Gastroesophageal sphincter (tissue), 4 donors: ENCODE measurements around the gene PARD3. TPM values are rescaled to one million over a fixed set of nuclear protein-coding genes. Genes with fewer than 3 reads are reported as not detected.

Source experiments
- ATAC-seq: fragments of 150-250 bp; one replicate; pipeline ENCODE4 v1.9.1; 2016; ENCODE audit warnings: mild to moderate bottlenecking, moderate library complexity
- H3K27ac ChIP-seq, 4 donors: fragments of 200-600 bp; sonication (generic) in 3 of 4; 1 replicate in 3 of 4; 2 replicates in 1 of 4; pipeline ENCODE4 v1.5.1; 2016 to 2019
- H3K27me3 ChIP-seq: fragments of 200-600 bp; sonication (generic); one replicate; pipeline ENCODE4 v1.5.1; 2019
- H3K36me3 ChIP-seq, 2 donors: fragments of 200-600 bp; sonication (generic); one replicate each; pipeline ENCODE4 v1.5.1; 2019; ENCODE audit warnings: control low read depth in 1 of 2
- H3K4me1 ChIP-seq, 3 donors: fragments of 200-600 bp; sonication (generic); 1 replicate in 2 of 3; 2 replicates in 1 of 3; pipeline ENCODE4 v1.5.1; 2016 to 2019; ENCODE audit warnings: control low read depth in 2 of 3
- H3K4me3 ChIP-seq, 2 donors: fragments of 200-600 bp; sonication (generic); one replicate each; pipeline ENCODE4 v1.5.1; 2019; ENCODE audit warnings: mild to moderate bottlenecking in 1 of 2, moderate library complexity in 1 of 2
- H3K9me3 ChIP-seq, 3 donors: fragments of 200-600 bp; sonication (generic); one replicate each; pipeline ENCODE4 v1.5.1; 2017 to 2019; ENCODE audit warnings: control low read depth in 2 of 3
- EP300 ChIP-seq: sonication (generic); formaldehyde crosslinking; IDR thresholded peaks from one replicate; pipeline ENCODE4 v1.6.1; 2017; ENCODE audit warnings: antibody characterized with exemption, mild to moderate bottlenecking
- POLR2A ChIP-seq, 2 donors: fragments of 450-650 bp; IDR thresholded peaks; one replicate each; pipeline ENCODE4 v1.6.1; 2017; ENCODE audit warnings: antibody characterized with exemption in 2 of 2, mild to moderate bottlenecking in 2 of 2, moderate library complexity in 1 of 2
- POLR2AphosphoS5 ChIP-seq: sonication (generic); formaldehyde crosslinking; IDR thresholded peaks from one replicate; pipeline ENCODE4 v1.6.1; 2017; ENCODE audit warnings: antibody characterized with exemption
- WGBS, 2 donors: methylation state at CpG; one replicate each; pipeline ENCODE4 v1.1.5; 2018; ENCODE audit warnings: low coverage in 1 of 2; 5-methylcytosine and 5-hydroxymethylcytosine counted together
- total RNA-seq, 4 donors: library from RNA; depleted of rRNA; stranded (reverse); fragments of >200 nt; gene quantifications; one replicate each; pipeline ENCODE4 v1.1.0, GENCODE V29; 2016
- TF ChIP-seq, protein P1 (sequence below), 4 experiments: fragments of 200-600 bp in 2 of 4; fragments of 450-650 bp in 2 of 4; sonication (generic) in 1 of 4; IDR thresholded peaks; one replicate each; pipeline ENCODE4 v1.5.1; 2017 to 2019; ENCODE audit warnings: antibody characterized with exemption in 4 of 4, mild to moderate bottlenecking in 2 of 4, moderate library complexity in 2 of 4

The PARD3 gene
- total RNA-seq, 4 donors from 2014 or later = 101 to 127 (median 115) TPM

DNA sequence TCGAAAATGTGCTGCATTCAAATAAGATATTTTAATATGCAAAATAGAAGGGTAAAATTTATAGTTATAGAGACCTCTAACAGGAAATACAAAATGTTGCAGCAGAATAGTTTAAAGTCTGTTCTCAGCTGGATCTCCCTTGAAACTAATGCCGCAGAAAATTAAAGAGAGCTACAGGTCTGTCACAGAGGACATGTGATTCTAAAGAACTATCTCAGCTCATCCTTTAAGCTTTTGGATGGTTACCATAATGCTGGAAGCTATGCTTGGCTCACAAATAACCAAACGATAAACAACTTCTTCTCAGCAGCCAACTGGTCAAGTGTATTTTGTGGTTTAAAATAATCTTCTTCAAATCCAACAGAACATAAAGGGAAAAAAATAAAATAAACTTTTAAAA, 353.0 kb downstream of the PARD3 start:
- Histone ChIP-seq H3K36me3 (no peaks in the 10 kb centered on the region), H3K27ac (no peak overlapping the region), H3K4me3 (no peak overlapping the region), H3K9me3 (no peaks in the 10 kb centered on the region), H3K4me1 (no peaks in the 10 kb centered on the region), H3K27me3 (no peaks in the 10 kb centered on the region)
- WGBS, 2 donors = 69 to 79% methylated on average over 3 of the region's 3 CpGs
- no peak for ATAC-seq
- TF ChIP-seq POLR2A (IDR thresholded peaks at IDR 0.05) (no peak), EP300 (no peak), POLR2AphosphoS5 (no peak)
- TF ChIP-seq, protein P1, sequence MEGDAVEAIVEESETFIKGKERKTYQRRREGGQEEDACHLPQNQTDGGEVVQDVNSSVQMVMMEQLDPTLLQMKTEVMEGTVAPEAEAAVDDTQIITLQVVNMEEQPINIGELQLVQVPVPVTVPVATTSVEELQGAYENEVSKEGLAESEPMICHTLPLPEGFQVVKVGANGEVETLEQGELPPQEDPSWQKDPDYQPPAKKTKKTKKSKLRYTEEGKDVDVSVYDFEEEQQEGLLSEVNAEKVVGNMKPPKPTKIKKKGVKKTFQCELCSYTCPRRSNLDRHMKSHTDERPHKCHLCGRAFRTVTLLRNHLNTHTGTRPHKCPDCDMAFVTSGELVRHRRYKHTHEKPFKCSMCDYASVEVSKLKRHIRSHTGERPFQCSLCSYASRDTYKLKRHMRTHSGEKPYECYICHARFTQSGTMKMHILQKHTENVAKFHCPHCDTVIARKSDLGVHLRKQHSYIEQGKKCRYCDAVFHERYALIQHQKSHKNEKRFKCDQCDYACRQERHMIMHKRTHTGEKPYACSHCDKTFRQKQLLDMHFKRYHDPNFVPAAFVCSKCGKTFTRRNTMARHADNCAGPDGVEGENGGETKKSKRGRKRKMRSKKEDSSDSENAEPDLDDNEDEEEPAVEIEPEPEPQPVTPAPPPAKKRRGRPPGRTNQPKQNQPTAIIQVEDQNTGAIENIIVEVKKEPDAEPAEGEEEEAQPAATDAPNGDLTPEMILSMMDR (IDR thresholded peaks at IDR 0.05) = no peak

DNA sequence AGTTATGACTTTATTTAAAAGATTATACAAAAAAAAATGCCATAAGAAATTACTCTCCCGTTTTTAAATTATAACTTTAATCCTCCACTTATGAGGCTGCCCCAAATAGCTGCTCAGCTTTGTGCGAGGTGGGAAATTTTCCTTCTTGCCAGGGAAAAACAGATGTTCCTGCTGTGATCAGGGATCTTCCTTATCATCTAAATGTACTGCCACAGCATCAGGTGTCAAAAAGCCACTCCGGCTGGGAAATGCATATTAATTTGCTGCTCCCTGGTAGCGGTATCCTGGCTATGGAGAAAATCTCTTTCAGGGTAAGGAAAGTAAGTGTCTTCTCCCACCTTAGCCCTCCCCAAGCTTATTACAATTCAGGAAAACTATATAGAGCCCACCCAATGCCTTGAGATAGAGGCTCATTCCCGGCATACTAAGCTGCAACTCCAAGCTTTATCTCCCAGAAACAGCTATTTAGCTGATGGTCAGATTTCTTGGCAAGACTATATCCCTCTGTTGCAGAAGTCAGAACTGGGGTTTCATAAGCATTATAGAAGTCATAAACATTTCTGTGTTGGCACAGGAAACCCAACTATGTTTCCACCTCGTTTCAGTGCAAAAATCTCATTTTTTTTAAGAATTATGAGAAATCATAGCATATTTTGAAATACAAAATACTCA, 360.4 kb downstream of the PARD3 start:
- TF ChIP-seq EP300 (no peak), POLR2AphosphoS5 (no peak), POLR2A (IDR thresholded peaks at IDR 0.05) (no peak)
- TF ChIP-seq, protein P1 (IDR thresholded peaks at IDR 0.05) = no peak
- WGBS, 2 donors = 82 to 85% methylated on average over 2 to 6 of the region's 6 CpGs
- no peak for ATAC-seq
- no peaks in the 10 kb centered on the region for H3K9me3 ChIP-seq
- no peak overlapping the region for H3K27ac ChIP-seq
- no peaks in the 10 kb centered on the region for H3K36me3 ChIP-seq
- no peaks in the 10 kb centered on the region for H3K27me3 ChIP-seq
- H3K4me1 ChIP-seq = peaks cover 0 to 13% (median 0%) of the 10 kb centered on the region in 3 donors
- no peak overlapping the region for H3K4me3 ChIP-seq

DNA sequence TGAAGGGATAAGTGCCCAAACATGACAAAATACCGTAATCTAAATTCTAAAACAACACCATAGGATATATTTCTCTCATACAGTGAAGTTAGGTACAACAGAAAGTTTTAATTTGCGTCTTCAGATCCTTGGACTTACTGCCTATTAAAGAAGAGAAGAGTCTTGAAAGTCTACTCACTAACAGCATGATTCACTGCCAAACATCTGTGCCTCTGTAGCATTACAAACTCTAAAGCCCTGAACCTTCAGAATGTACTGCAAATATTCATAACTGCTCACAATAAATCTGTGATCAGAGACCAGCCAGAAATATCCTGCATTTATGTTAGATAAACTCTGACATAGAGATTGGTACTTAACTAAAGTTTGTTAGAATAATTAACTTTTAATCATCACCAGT, 365.3 kb downstream of the PARD3 start:
- Histone ChIP-seq H3K9me3 (no peaks in the 10 kb centered on the region), H3K4me3 (no peak overlapping the region), H3K4me1 (peaks cover 0 to 1% (median 0%) of the 10 kb centered on the region in 3 donors), H3K36me3 (no peaks in the 10 kb centered on the region), H3K27me3 (no peaks in the 10 kb centered on the region), H3K27ac (no peak overlapping the region)
- ATAC-seq = no peak
- TF ChIP-seq POLR2A (IDR thresholded peaks at IDR 0.05) = no peak
- no peak for TF ChIP-seq EP300
- TF ChIP-seq, protein P1 (IDR thresholded peaks at IDR 0.05) = no peak
- no peak for TF ChIP-seq POLR2AphosphoS5
- WGBS, 2 donors = 82 to 84% methylated on average over 2 of the region's 2 CpGs

DNA sequence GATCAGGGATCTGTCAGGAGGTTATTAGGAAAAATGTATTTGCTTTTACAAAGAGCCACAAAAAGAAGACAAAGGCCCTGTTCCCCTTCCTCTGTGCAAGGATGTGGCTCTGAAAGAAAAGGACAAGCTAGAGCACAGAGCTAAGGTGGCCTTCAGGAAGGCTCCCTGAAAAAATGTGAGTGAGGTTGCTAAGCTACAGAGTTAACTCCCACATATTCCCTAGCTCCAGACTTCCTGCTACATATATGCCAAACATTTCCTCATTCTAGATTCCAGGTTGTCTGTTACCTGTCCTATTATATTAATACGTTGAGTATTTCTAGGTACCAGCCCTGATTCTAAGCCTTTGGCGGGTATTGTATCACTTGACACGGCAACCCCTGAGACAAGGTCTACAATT, 369.0 kb downstream of the PARD3 start:
- Histone ChIP-seq H3K9me3 (no peaks in the 10 kb centered on the region), H3K4me3 (no peak overlapping the region), H3K4me1 (no peaks in the 10 kb centered on the region), H3K27ac (no peak overlapping the region), H3K36me3 (no peaks in the 10 kb centered on the region), H3K27me3 (no peaks in the 10 kb centered on the region)
- TF ChIP-seq, protein P1 (IDR thresholded peaks at IDR 0.05) = no peak
- TF ChIP-seq POLR2AphosphoS5 (no peak), EP300 (no peak)
- 95% methylated on average over 3 of the region's 3 CpGs; no CpG with 5 or more reads in 1 of the 2 donors for WGBS, 2 donors
- no peak for ATAC-seq
